T-helper 2 cell (primary cell): ENCODE data around the gene WNT9A.
"Not testable (repeated sequence)": the region's sequence is repeated elsewhere in the genome, so short reads cannot be mapped to it uniquely, and the experiment has no call there.

Experiments
- DNase-seq, 5 experiments: peaks; one replicate each; pipeline versions ENCODE4 v3.0.0 to v3.0.0-alpha.2; 2012 to 2022

Gene WNT9A

DNA sequence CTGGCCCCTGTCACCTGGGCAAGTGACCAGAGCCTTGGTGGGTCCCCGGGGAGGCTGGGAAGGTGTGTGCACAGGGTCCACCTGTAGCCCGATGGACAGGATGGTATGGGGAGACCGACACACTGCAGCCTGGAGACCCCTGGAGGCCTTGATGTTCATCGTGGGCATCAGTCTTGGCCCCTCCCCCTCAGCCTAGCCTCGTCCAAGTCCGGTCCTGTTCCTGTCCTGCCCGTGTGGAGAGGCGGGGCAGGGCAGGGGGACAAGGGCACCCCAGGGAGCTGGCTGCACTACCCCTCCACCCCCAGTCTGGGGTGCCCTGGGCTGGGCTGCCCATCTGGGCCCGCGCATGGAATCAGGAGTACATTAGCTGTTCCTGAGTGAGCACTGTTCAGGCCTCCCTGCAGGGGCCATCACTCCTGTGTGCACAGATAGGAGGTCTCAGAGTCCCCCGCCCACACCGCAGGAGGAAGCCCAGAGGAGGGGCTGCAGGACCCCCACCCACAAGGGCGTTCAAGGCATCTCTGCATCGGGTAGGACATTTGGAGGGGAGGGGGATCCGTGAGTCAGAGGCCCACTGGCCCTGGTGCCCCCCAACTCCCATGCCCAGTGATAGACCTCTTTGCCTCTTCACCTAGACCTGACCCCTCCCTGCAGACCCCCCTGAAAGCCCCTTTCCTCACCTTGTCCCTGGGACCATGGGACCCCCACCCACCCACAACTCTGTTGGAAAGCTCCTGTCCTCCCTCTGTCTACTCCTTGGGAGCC, 63.2 kb downstream of the WNT9A start:
- no peak for DNase-seq

GRCh38 chr1:227883641-227884301, 64.0 kb downstream of the WNT9A start:
- DNase-seq = no peak

DNA sequence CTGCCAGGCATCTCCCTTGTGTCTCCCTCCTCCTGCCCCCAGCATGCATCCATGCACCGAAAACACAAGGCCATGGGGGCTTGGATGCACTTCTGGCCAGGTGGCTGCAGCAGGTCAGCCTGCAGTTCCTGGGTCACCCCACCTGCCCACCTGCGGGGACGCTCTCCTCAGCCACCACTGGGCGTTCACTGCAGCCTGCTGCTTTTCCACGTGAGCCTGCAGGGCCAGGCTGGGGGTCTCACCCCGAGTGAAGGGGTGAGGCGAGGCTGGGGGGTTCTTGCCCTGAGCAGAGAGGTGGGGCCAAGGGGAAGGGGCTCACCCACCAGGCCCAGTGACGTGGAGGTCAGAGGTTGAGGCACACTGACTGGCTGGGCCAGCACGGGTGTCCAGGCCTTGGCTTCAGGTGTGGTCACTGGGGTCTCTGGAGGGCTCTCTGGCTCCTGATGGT, 64.6 kb downstream of the WNT9A start:
- DNase-seq = no peak

DNA sequence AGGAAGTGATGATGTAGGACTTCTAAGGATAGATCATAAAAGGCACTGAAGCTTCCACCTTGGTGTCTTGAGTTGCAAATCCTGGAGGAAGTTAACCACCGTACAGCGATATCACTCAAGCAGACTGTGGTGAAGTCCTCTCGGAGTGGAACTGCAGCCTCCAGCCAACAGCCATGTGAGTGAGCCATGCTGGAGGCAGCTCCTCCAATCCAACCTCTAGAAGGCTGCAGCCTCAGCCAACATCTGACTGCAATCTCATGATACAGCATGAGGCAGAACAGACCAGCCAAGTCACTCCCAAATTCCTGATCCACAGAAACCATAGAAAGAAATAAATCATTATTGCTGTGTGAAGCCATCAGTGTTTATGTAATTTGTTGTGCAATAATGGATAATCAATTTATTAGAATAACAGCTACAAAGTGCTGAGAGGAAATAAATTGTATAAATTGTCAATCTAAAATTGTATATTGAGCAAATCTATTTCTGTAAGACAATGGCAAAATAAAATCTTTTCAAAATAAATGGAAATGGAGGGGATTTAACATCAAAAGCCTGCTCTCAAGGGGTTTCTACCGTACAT, 67.3 kb downstream of the WNT9A start:
- no peak for DNase-seq

DNA sequence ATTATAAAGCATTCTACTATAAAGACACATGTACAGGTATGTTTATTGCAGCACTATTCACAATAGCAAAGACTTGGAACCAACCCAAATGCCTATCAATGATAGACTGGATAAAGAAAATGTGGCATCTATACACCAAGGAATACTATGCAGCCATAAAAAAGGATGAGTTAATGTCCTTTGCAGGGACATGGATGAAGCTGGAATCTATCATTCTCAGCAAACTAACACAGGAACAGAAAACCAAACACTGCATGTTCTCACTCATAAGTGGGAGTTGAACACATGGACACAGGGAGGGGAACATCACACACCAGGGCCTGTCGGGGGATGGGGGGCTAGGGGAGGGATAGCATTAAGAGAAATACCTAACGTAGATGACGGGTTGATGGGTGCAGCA, 69.9 kb downstream of the WNT9A start:
- DNase-seq = not testable (repeated sequence)

DNA sequence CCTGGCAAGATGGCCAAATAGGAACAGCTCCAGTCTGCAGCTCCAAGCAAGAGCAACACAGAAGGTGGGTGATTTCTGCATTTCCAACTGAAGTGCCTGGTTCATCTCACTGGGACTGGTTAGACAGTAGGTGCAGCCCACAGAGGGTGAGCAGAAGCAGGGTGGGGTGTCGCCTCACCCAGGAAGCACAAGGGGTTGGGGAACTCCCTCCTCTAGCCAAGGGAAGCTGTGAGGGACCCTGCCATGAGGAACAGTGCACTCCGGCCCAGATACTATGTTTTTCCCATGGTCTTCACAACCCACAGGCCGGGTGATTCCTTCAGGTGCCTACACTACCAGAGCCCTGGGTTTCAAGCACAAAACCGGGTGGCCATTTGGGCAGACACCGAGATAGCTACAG, 75.8 kb downstream of the WNT9A start:
- DNase-seq = not testable (repeated sequence)

GRCh38 chr1:227870366-227870765, 77.4 kb downstream of the WNT9A start:
- DNase-seq = no peak

DNA sequence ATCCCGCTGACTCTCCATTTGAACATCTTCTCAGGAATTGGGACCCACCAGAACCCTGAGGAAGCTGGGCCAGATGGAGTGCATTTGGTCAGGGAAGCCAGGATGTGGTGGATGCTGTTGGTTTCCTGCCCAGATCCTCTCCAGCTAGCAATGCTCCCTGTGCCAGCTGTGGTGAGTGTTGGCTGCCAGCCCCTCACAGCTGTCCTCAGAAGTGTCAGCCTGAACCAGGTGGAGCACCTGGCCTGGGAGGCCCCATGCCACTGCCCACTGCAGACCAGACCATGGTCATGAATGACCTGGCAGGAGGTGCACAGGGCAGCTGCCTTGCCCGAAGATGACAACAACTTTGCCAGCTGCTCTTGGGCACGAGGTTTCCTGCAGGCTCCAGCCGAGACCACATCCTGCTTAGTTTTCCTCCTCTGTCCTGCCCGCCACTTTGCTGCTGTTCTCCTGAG, 77.9 kb downstream of the WNT9A start:
- DNase-seq = peak in 1 of 5 experiments; percentile 60

DNA sequence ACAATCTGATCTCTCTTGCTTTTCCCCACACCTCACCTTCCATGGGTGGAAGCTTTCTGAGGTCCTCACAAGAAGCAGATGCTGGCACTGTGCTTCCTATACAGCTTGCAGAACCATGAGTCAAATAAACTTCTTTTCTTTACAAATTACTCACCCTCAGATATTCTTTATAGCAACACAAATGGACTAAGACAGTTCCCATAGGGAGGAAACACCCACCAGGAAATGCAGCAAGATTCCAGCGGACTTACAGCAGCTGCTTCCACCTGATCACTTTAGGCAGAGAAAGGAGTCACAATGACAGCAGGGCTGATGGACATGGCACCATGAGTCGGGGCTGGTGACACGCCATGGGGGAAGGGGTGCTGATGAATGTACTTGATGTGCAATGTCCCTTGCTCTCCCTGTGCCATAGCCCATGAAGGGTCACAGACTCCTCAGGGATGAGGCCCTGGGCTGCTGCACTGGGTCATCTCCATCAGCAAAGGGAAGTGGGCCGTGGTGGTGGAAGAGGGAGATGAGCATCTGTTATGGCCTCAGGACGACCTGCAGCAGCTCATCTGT, 78.4 kb downstream of the WNT9A start:
- no peak for DNase-seq
